DMS153 (cell line): ENCODE results near the gene LASP1NB.

ENCODE experiments used
- DNase-seq: peaks from one replicate; lab custom pipeline; 2025; lab: John Stamatoyannopoulos, UW

LASP1NB gene

GRCh38 chr17:38925263-38925995, at the start of gene LASP1NB:
LASP1NB (plus strand) TSS chr17:38925614.
- DNase-seq: no peak

- peak; percentile 60 for DNase-seq
Observed at GRCh38 chr17:38877130-38877851, 48.1 kb upstream of the LASP1NB start.

DNA sequence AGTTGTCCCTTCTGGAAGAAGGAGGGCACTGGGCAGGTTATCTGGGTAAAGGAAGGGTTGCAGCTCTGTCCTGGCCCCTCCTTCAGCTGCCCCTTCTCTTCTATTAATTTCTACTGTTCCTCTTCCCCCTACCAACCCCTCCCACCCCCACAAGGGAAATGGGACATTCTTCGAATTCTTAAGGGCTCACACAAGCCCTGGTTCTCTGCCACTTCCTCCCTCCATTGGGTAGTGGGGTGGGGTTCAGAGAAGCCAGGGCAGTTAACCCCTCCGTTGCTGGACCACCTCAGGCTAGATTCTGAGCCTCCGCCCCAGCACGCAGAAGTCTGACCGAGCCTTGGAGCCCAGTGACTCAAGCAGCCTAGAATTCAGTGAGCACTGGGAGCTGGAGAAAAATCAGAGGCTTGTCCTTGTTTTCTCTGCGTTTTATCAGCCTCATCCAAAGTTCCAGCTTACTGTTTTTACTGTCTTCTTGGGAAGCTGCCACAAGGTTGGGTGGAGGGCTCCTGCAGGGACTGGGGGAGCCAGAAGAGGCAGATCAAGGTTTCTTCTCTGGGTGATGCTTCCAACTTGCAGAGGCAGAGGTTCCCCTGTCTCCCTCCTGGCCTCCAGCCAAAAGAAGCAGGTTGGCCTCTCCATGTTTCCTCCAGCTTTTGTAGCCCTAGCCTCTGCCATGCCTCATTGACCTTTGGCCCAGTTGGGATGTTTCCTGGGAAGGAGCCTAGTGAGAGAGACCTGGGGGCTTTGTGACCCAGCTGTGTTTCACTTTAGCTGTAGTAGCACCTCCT, 45.3 kb upstream of the LASP1NB start:
- no peak for DNase-seq

GRCh38 chr17:38881600-38882191, 43.7 kb upstream of the LASP1NB start:
- no peak for DNase-seq

GRCh38 chr17:38882870-38883269, 42.5 kb upstream of the LASP1NB start:
- no peak for DNase-seq

DNA sequence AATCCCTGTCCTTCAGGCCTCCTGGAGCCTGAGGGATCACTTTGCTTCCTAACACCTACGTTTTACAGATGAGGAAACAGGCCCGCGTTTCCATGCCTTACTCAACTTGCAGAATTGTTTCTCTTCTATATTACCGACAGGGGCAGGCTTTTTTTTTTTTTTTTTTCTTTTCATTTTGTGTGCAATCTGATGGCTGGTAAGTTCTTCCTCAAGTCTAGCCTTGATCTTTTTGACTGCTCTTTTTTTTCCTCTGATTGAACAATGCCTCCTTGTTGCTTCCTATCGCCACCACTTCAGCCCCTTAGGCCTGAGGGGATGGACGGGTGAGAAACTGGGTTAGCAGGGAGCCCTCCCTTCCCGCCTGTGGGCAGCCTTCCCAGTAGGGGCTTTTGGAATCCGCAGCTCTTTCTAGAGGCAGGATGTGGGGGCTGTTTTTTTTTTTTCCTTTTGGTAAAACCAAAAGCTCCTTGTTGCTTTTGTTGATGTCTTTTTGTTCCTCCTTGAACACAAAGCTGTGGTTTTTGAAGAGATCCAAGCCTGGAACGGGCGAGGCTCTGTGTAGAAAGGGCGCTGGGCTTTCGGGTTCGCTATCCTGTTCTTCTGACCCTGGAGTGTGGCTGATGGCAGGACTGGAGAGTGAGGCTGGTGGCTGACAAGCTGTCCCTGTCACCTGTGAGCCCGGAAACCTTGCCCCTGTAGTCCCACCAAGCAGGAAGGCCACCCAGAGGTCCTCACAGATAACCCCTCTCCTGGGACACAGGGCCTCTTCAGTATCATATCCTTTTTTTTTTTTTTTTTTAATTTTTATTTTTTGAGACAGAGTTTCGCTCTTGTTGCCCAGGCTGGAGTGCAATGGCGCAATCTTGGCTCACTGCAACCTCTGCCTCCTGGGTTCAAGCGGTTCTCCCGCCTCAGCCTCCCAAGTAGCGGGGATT, 41.6 kb upstream of the LASP1NB start:
- DNase-seq: no peak

DNA sequence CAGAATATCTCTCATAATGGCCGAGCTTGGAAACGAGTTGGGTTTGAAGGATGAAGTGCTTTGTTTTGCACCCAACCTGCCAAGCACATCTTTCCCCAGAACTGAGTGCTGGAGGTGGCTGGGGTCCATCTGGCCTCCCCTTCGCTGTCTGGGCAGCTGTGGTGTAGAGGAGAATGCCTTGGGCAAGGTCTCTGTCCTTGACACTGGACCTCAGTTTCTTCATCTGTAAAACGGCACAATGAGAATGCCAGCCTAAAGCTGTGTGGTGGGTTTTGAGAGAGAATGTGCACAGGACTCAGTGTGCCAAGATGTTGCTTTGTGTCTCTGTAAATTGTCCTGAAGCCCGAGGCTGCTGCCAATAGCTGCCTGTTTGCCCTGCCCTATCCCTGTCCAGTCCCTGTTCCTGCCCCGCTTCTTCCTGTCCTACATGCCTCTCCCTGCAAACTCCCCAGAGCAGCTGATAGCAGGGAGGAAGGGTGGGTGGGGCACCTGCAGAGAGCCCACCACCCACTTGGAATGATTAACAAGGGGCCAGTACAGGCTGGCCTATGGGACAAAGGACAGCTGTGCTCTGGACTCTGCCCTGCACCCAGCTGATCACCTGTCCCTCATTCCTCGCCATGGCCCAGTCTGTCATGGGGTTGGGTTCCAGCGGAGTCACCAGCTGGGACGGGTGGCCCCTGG, 40.2 kb upstream of the LASP1NB start:
- no peak for DNase-seq

- DNase-seq: no peak
Observed at GRCh38 chr17:38885728-38886642, 39.4 kb upstream of the LASP1NB start.

DNA sequence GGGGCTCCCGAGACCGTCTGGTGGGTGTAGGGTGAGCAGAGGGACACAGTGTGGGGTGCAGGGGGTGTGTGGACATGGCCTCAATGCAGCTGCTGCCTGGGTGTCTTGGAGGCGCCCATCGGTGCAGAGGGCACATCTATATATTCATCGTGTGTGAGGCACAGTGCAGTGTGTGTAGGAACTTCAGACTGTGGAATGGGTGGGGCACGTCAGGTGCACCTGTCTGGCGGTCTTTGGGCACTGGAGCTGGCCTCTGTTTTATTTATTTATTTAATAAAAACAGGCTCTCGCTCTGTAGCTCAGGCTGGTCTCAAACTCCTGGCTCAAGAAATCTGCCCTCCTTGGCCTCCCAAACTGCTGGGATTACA, 38.8 kb upstream of the LASP1NB start:
- no peak for DNase-seq

DNA sequence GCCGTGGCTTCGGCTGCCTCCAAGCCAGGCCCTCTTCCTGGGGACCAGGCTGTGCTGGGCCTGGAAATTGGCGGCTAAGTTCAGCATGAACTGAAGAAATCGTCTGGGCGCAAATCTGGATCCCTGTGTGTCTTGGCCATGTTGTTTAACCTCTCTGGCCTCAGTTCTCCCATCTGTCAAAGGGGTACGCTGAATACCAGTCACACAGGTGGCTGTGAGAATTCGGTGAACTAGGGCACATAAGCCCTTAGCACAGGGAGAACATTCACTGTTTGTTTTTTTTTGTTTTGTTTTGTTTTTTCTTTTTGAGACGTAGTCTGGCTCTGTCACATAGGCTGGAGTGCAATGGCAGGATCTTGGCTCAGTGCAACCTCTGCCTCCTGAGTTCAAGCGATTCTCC, 36.6 kb upstream of the LASP1NB start:
- DNase-seq: no peak

DNA sequence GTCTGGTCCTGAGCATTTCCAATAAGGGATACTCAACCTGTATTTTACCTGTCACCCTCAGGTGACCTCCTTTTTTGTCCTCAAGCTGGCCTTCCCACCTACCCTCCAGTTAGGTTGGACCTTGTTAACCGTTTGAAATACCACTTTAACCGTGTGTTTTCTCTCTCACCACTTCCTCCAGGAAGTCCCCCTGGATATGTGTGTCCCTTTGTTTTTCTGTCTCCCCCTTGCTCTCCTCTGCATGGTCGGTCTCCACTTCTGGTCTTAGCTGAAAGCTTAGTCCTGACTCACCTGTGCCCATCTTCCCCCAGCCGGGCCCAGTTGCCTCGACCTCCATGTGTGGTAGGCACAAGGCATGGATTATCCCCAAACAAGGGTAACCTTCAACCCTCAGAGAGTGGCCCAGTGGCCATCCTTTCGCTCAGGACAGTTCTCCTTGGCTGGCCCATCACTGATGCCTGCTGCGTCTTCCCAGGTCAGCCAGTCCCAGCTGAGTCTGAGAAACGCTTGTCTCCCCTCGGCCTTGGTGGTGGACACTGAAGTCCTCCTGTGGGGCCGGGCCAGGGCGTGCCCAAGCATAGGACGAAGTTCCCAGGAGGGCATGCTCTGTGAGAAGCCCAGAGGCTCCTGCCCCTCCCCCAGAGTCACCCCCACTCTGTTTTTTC, 35.5 kb upstream of the LASP1NB start:
- DNase-seq: no peak

GRCh38 chr17:38890410-38890746, 35.0 kb upstream of the LASP1NB start:
- DNase-seq: no peak

DNA sequence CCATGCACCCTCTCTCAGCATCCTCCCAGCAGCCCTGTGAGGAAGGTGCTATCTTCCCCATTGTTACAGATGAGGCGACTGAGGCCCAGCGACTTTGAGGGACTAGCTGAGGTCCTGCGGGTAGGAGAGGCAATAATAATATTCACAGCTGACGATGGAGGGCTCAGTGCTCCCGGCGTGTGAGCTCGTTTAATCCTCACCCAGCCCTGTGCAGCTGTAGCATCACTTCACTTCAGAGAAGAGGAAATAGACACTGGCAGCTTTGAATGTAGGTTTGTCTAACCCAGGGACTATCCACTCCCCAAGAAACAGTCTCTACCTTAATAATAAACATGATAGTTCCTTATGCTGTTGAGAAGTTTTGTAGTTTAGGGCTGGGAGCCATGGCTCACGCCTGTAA, 34.0 kb upstream of the LASP1NB start:
- no peak for DNase-seq

GRCh38 chr17:38892083-38892482, 33.3 kb upstream of the LASP1NB start:
- DNase-seq: no peak

- no peak for DNase-seq
Observed at GRCh38 chr17:38892620-38893019, 32.8 kb upstream of the LASP1NB start.

- no peak for DNase-seq
Observed at GRCh38 chr17:38893113-38893512, 32.3 kb upstream of the LASP1NB start.

- no peak for DNase-seq
Observed at GRCh38 chr17:38893607-38894006, 31.8 kb upstream of the LASP1NB start.

DNA sequence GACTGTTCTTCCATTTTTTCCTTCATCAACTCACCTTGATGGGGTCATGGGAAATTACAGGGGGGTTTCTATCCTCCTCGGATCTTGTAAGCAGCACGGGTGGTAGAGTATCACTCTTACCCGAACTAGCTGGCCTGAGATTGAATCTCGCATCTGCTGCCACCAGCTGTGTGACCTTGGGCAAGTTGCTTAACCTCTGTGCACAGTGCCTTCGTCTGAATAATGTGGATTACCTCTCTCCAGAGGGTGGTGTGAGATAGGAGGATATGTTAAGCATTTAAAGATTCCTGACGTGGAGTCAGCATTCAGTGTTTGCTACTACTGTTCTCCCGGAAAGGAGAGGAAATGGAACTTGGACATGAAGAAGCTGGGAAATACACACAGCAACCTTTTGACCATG, 31.1 kb upstream of the LASP1NB start:
- DNase-seq: no peak

GRCh38 chr17:38896346-38896954, 29.0 kb upstream of the LASP1NB start:
- no peak for DNase-seq
